SU-DHL-6 (cell line): ENCODE data around the gene KRT16.
"Not testable (repeated sequence)": the region's sequence is repeated elsewhere in the genome, so short reads cannot be mapped to it uniquely, and the experiment has no call there.

Source experiments
- H2AFZ ChIP-seq: fragments of 200-600 bp; sonication (generic); 2 replicates; pipeline ENCODE4 v1.6.1; 2014; ENCODE audit warnings: low read depth, mild to moderate bottlenecking, moderate library complexity, mixed read lengths, antibody characterized with exemption, low read length; ENCODE audit not compliant: severe bottlenecking
- H3F3A ChIP-seq: fragments of 200-600 bp; shearing (Covaris generic); 2 replicates; pipeline ENCODE4 v1.6.0; 2016; ENCODE audit warnings: antibody characterized with exemption, mild to moderate bottlenecking; ENCODE audit not compliant: insufficient read depth
- H3K27ac ChIP-seq: fragments of 200-600 bp; sonication (generic); 2 replicates; pipeline ENCODE4 v1.5.1; 2016; ENCODE audit warnings: low read depth, mild to moderate bottlenecking, low read length, moderate library complexity, mixed read lengths
- H3K27me3 ChIP-seq: fragments of 200-600 bp; sonication (generic), shearing (Covaris generic); 2 replicates; pipeline ENCODE4 v1.6.0; 2014; ENCODE audit warnings: mild to moderate bottlenecking, low read length
- H3K36me3 ChIP-seq: fragments of 200-600 bp; sonication (generic); 2 replicates; pipeline ENCODE4 v1.6.1; 2014; ENCODE audit warnings: mild to moderate bottlenecking, low read length, mixed read lengths
- H3K4me2 ChIP-seq: fragments of 300-600, 200-600 bp; shearing (Covaris generic), sonication (generic); 2 replicates; pipeline ENCODE4 v1.6.0; 2014; ENCODE audit warnings: low read length, low read depth, mild to moderate bottlenecking; ENCODE audit not compliant: poor library complexity, severe bottlenecking
- H3K4me3 ChIP-seq: fragments of 200-600 bp; sonication (generic); 2 replicates; pipeline ENCODE4 v1.5.1; 2014; ENCODE audit warnings: antibody characterized with exemption, low read length, mild to moderate bottlenecking, mixed read lengths; ENCODE audit not compliant: insufficient read depth, poor library complexity, severe bottlenecking
- H3K79me2 ChIP-seq: fragments of 200-600 bp; sonication (generic); 2 replicates; pipeline ENCODE4 v1.6.1; 2014; ENCODE audit warnings: mild to moderate bottlenecking, low read length, moderate library complexity; ENCODE audit not compliant: insufficient read depth
- H3K9ac ChIP-seq: fragments of 200-600 bp; sonication (generic); 2 replicates; pipeline ENCODE4 v1.7.0; 2014; ENCODE audit warnings: mild to moderate bottlenecking, low read length
- H3K9me2 ChIP-seq: fragments of 200-600 bp; sonication (generic); replicated peaks from 2 replicates; pipeline ENCODE4 v1.6.1; 2014; ENCODE audit warnings: low read length; ENCODE audit not compliant: insufficient read depth
- H3K9me3 ChIP-seq: fragments of 200-600 bp; sonication (generic); 2 replicates; pipeline ENCODE4 v1.6.1; 2014; ENCODE audit warnings: low read length, mixed read lengths; ENCODE audit not compliant: insufficient read depth
- H4K20me1 ChIP-seq: fragments of 200-600 bp; sonication (generic); 2 replicates; pipeline ENCODE4 v1.6.1; 2014; ENCODE audit warnings: low read depth, mild to moderate bottlenecking, antibody characterized with exemption, low read length, moderate library complexity, mixed read lengths
- EZH2phosphoT487 ChIP-seq: fragments of 200-600 bp; sonication (generic), shearing (Covaris generic); conservative IDR thresholded peaks from 2 replicates; pipeline ENCODE4 v1.6.1; 2018; ENCODE audit warnings: mild to moderate bottlenecking, antibody characterized with exemption, low read length, moderate library complexity, mixed read lengths
- TF ChIP-seq, protein P1 (sequence below): fragments of 200-600 bp; sonication (generic); IDR thresholded peaks from one replicate; pipeline ENCODE4 v1.5.1; 2017; ENCODE audit warnings: antibody characterized with exemption, mild to moderate bottlenecking, low read length, moderate library complexity; ENCODE audit not compliant: insufficient read depth, poor library complexity, severe bottlenecking

The KRT16 gene

DNA sequence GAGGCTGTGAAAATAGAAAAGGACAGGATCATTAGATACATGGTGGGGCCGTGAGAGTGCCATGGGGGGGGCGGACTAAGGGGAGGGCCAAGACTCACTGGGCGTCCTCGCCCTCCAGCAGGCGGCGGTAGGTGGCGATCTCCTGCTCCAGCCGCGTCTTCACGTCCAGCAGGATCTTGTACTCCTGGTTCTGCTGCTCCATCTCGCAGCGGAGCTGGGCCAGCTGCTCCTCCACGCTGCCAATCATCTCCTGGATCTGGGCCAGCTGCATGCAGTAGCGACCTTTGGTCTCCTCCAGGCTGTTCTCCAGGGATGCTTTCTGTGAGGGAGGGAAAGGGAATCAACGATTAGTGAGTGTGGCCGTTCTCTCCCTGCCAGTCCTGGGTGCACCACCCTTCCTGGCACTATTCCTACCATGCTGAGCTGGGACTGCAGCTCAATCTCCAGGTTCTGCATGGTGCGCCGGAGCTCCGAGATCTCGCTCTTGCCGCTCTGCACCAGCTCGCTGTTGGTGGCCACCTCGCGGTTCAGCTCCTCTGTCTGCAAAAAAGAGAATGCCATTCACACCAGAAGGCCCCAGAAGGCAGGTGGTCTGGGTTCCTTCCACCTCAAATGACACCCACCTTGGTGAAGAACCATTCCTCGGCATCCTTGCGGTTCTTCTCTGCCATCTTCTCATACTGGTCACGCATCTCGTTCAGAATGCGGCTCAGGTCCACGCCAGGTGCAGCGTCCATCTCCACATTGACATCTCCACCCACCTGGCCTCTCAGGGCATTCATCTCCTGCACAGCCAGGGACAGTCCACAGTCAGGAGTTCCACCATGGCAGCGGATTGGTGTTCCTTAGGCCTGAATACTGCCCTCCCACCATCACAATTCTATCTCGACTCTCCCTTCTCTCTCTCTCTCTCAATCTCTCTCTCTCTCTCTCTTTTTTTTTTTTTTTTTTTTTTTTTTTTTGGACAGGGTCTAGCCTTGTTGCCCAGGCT lies 29.1 kb downstream of the KRT16 start:
- Histone ChIP-seq H2AFZ (no peak overlapping the region), H3K4me2 (no peak overlapping the region), H3F3A (no peaks in the 10 kb centered on the region), H3K27me3 (no peaks in the 10 kb centered on the region), H4K20me1 (no peaks in the 10 kb centered on the region), H3K36me3 (no peaks in the 10 kb centered on the region), H3K9me2 (no peaks in the 10 kb centered on the region), H3K4me3 (no peak overlapping the region), H3K9ac (no peak overlapping the region), H3K27ac (no peak overlapping the region), H3K9me3 (no peaks in the 10 kb centered on the region), H3K79me2 (no peaks in the 10 kb centered on the region)
- TF ChIP-seq EZH2phosphoT487: no peak
- TF ChIP-seq, protein P1, sequence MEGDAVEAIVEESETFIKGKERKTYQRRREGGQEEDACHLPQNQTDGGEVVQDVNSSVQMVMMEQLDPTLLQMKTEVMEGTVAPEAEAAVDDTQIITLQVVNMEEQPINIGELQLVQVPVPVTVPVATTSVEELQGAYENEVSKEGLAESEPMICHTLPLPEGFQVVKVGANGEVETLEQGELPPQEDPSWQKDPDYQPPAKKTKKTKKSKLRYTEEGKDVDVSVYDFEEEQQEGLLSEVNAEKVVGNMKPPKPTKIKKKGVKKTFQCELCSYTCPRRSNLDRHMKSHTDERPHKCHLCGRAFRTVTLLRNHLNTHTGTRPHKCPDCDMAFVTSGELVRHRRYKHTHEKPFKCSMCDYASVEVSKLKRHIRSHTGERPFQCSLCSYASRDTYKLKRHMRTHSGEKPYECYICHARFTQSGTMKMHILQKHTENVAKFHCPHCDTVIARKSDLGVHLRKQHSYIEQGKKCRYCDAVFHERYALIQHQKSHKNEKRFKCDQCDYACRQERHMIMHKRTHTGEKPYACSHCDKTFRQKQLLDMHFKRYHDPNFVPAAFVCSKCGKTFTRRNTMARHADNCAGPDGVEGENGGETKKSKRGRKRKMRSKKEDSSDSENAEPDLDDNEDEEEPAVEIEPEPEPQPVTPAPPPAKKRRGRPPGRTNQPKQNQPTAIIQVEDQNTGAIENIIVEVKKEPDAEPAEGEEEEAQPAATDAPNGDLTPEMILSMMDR: no peak

DNA sequence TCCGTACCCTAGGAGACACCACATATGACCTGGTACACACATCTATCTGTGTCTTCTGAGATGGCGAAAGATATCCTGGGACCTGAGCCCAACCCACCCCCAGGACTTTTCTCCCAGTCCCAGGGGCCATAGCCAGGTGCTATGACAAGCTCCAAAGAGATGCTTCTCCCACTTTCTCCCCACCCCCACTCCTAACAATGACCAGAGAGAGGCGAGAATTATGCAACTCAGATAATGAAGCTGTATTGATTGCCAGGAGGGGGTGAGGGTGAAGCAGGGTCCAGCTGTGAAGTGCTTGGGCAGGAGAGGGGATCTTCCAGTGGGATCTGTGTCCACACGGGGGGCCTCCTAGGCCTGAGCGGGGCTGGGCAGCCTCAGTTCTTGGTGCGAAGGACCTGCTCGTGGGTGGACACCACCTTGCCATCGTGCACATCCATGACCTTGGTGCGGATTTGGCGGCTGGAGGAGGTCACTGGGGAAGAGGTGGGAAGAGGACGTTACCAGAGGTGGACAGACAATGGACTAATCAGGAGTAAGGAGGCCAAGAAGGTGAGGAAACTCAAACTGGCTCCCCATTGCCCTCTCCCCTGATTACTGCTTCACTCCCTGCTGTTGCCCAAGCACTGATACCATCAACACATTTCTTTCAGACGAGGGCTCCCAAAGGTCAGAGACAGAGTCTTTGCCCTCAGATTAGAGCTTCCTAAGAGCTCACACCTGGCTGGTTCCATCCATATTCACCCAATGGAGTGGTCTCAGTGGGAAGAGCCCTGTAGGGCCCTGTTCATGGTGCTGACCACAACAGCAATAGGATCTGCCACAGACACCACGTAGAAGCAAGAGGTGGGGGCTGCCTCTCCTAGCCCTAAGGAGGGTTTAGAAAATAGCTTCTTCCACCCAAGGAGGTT lies 30.3 kb downstream of the KRT16 start:
- H3F3A ChIP-seq, H3K27ac ChIP-seq, H3K79me2 ChIP-seq, H3K9ac ChIP-seq, H3K36me3 ChIP-seq, H4K20me1 ChIP-seq, H3K9me2 ChIP-seq, H3K9me3 ChIP-seq, H2AFZ ChIP-seq, H3K27me3 ChIP-seq, H3K4me3 ChIP-seq, H3K4me2 ChIP-seq: not testable (repeated sequence)

DNA sequence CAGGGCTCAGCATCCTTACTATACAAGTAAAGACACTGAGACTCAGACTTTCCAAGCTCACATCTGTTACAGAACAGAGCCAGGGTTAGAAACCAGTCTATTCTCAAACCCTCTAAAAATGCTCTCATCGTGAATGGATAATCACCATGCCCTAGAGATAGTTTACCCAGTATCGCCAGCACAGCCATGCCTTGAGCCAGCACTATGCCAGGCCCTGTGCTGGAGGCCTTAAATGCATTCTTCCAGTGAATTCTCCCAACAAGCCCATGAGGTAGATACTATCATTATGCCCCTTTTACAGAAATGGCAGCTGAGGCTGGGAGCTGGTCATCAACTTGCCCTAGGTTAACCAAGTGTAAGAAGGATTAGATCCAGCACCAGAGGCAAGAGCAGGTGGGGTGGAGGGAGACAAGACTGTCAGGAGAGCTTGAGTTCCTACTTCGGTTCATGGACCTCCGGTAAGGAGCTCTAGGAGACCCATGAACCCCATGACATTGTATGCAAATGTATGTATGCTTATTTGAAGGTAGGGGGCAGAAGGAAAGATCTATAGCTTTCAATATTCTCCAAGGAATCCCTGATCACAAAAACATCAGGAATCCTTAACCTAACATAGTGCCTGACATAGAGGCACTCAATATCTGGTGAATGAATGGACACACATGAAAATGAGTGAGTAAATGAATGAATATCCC lies 31.1 kb downstream of the KRT16 start:
- no peaks in the 10 kb centered on the region for H3K36me3 ChIP-seq
- H3K9me2 ChIP-seq: no peaks in the 10 kb centered on the region
- no peaks in the 10 kb centered on the region for H3K79me2 ChIP-seq
- no peak overlapping the region for H3K4me2 ChIP-seq
- H4K20me1 ChIP-seq: no peaks in the 10 kb centered on the region
- no peak overlapping the region for H2AFZ ChIP-seq
- no peaks in the 10 kb centered on the region for H3K27me3 ChIP-seq
- TF ChIP-seq, protein P1: no peak
- no peak for TF ChIP-seq EZH2phosphoT487
- H3F3A ChIP-seq: no peaks in the 10 kb centered on the region
- no peak overlapping the region for H3K4me3 ChIP-seq
- H3K9ac ChIP-seq: no peak overlapping the region
- H3K27ac ChIP-seq: no peak overlapping the region
- H3K9me3 ChIP-seq: no peaks in the 10 kb centered on the region
